ENCODE data around the gene VAPB. TPM values are rescaled to one million over a fixed set of nuclear protein-coding genes. Genes with fewer than 3 reads are reported as not detected.
"Not testable (repeated sequence)": the region's sequence is repeated elsewhere in the genome, so short reads cannot be mapped to it uniquely, and the experiment has no call there.

VAPB gene
- total and polyA plus RNA-seq, 2 donors from 2014 or later, result 49.3 to 60.4 TPM

GRCh38 chr20:58424218-58424969, 35.4 kb downstream of the VAPB start:
- peaks cover under 1 to 3% (median 2%) of the 10 kb centered on the region in 3 donors for H3K36me3 ChIP-seq (ENCODE audit: control insufficient read depth in 2 of 3, insufficient read depth in 3 of 3, low read length in 3 of 3)
- no peak overlapping the region for H3K4me3 ChIP-seq (ENCODE audit: low read length in 3 of 3)
- intact Hi-C loops (cut with DNase I), result no loop called here
- no peak for FAIRE-seq
- no peaks in the 10 kb centered on the region for H3K9me3 ChIP-seq (ENCODE audit: control insufficient read depth in 2 of 3, insufficient read depth in 1 of 3, low read length in 3 of 3)
- peaks cover 0 to 15% (median 15%) of the 10 kb centered on the region in 3 donors for H3K4me1 ChIP-seq (ENCODE audit: control insufficient read depth in 2 of 3, insufficient read depth in 2 of 3, low read depth in 1 of 3, low read length in 3 of 3)
- H3K9ac ChIP-seq (ENCODE audit: low read length in 3 of 3), result no peak overlapping the region
- DNase-seq, result no peak
- TF ChIP-seq CTCF (IDR thresholded peaks at IDR 0.05; ENCODE audit: borderline replicate concordance, extremely low read depth, insufficient read depth), result no peak
- no peaks in the 10 kb centered on the region for H3K27me3 ChIP-seq (ENCODE audit: control insufficient read depth, insufficient read depth, low read length)
- no peak overlapping the region for H3K27ac ChIP-seq (ENCODE audit: low read depth in 2 of 2, low read length in 2 of 2)

- DNase-seq; FAIRE-seq; H3K36me3 ChIP-seq (ENCODE audit: control insufficient read depth in 2 of 3, insufficient read depth in 3 of 3, low read length in 3 of 3); intact Hi-C loops (cut with DNase I); H3K9me3 ChIP-seq (ENCODE audit: control insufficient read depth in 2 of 3, insufficient read depth in 1 of 3, low read length in 3 of 3); H3K27me3 ChIP-seq (ENCODE audit: control insufficient read depth, insufficient read depth, low read length); H3K27ac ChIP-seq (ENCODE audit: low read depth in 2 of 2, low read length in 2 of 2); H3K9ac ChIP-seq (ENCODE audit: low read length in 3 of 3); H3K4me3 ChIP-seq (ENCODE audit: low read length in 3 of 3): not testable (repeated sequence)
- peaks cover 0 to 17% (median 14%) of the 10 kb centered on the region in 3 donors for H3K4me1 ChIP-seq (ENCODE audit: control insufficient read depth in 2 of 3, insufficient read depth in 2 of 3, low read depth in 1 of 3, low read length in 3 of 3)
Measured at GRCh38 chr20:58427571-58427970, 38.5 kb downstream of the VAPB start.

GRCh38 chr20:58428364-58428763, 39.3 kb downstream of the VAPB start:
- no peaks in the 10 kb centered on the region for H3K27me3 ChIP-seq (ENCODE audit: control insufficient read depth, insufficient read depth, low read length)
- TF ChIP-seq CTCF (IDR thresholded peaks at IDR 0.05; ENCODE audit: borderline replicate concordance, extremely low read depth, insufficient read depth), result no peak
- H3K4me3 ChIP-seq (ENCODE audit: low read length in 3 of 3), result no peak overlapping the region
- H3K9ac ChIP-seq (ENCODE audit: low read length in 3 of 3), result no peak overlapping the region
- no peak overlapping the region for H3K27ac ChIP-seq (ENCODE audit: low read depth in 2 of 2, low read length in 2 of 2)
- H3K4me1 ChIP-seq (ENCODE audit: control insufficient read depth in 2 of 3, insufficient read depth in 2 of 3, low read depth in 1 of 3, low read length in 3 of 3), result peaks cover 0 to 25% (median 21%) of the 10 kb centered on the region in 3 donors
- intact Hi-C loops (cut with DNase I), result no loop called here
- no peaks in the 10 kb centered on the region for H3K36me3 ChIP-seq (ENCODE audit: control insufficient read depth in 2 of 3, insufficient read depth in 3 of 3, low read length in 3 of 3)
- FAIRE-seq (no peak), DNase-seq (no peak)
- no peaks in the 10 kb centered on the region for H3K9me3 ChIP-seq (ENCODE audit: control insufficient read depth in 2 of 3, insufficient read depth in 1 of 3, low read length in 3 of 3)

- no peak for TF ChIP-seq CTCF (IDR thresholded peaks at IDR 0.05; ENCODE audit: borderline replicate concordance, extremely low read depth, insufficient read depth)
- H3K4me1 ChIP-seq (ENCODE audit: control insufficient read depth in 2 of 3, insufficient read depth in 2 of 3, low read depth in 1 of 3, low read length in 3 of 3), result peaks cover 0 to 30% (median 21%) of the 10 kb centered on the region in 3 donors
- FAIRE-seq, result no peak
- intact Hi-C loops (cut with DNase I), result no loop called here
- H3K4me3 ChIP-seq (ENCODE audit: low read length in 3 of 3), result no peak overlapping the region
- H3K27me3 ChIP-seq (ENCODE audit: control insufficient read depth, insufficient read depth, low read length), result no peaks in the 10 kb centered on the region
- H3K36me3 ChIP-seq (ENCODE audit: control insufficient read depth in 2 of 3, insufficient read depth in 3 of 3, low read length in 3 of 3), result peaks cover 0 to 3% (median 0%) of the 10 kb centered on the region in 3 donors
- H3K9ac ChIP-seq (ENCODE audit: low read length in 3 of 3), result no peak overlapping the region
- H3K27ac ChIP-seq (ENCODE audit: low read depth in 2 of 2, low read length in 2 of 2), result no peak overlapping the region
- no peak for DNase-seq
- no peaks in the 10 kb centered on the region for H3K9me3 ChIP-seq (ENCODE audit: control insufficient read depth in 2 of 3, insufficient read depth in 1 of 3, low read length in 3 of 3)
Measured at GRCh38 chr20:58429303-58429702, 40.3 kb downstream of the VAPB start.
